Naive thymus-derived CD4-positive, alpha-beta T cell (primary cell): ENCODE data around the gene RAC3. TPM values are rescaled to one million over a fixed set of nuclear protein-coding genes. Genes with fewer than 3 reads are reported as not detected.
A peak's percentile ranks its signal among the peaks of the same experiment; 100 is the strongest.

Experiments
- ATAC-seq: fragments of 150-1000 bp; cut with Tn5 transposase; 2 replicates; pipeline ENCODE4 v1.10.0; 2021; ENCODE audit warnings: mild to moderate bottlenecking, moderate library complexity
- CTCF ChIA-PET: fragments of 350-600 bp; sonication (Branson Sonifier 250); formaldehyde crosslinking; loops from one replicate; lab custom pipeline; 2021; ENCODE audit warnings: antibody characterized with exemption; lab: Charles Lee
- POLR2A ChIA-PET: fragments of 350-600 bp; sonication (Branson Sonifier 250); formaldehyde crosslinking; loops from one replicate; lab custom pipeline; 2021; ENCODE audit warnings: antibody characterized with exemption, inconsistent platforms; lab: Charles Lee
- DNase-seq, 9 donors: peaks; one replicate each; pipeline versions ENCODE4 v3.0.0 to v3.0.0-alpha.2; 2020 to 2022; ENCODE audit warnings: mixed read lengths in 1 of 9
- H3K27ac ChIP-seq: one replicate; pipeline ENCODE4 v1.7.0; 2013; ENCODE audit warnings: mild to moderate bottlenecking, low read depth, low read length, moderate library complexity
- H3K27me3 ChIP-seq, 2 donors: one replicate each; pipeline ENCODE4 v1.7.0; 2013; ENCODE audit warnings: low read length in 2 of 2, mild to moderate bottlenecking in 2 of 2, moderate library complexity in 2 of 2; ENCODE audit not compliant: control insufficient read depth in 2 of 2, insufficient read depth in 2 of 2
- H3K36me3 ChIP-seq, 3 experiments: 1 replicate in 2 of 3; 2 replicates in 1 of 3; pipeline ENCODE4 v1.7.0; 2013; ENCODE audit warnings: low read length in 3 of 3, mild to moderate bottlenecking in 3 of 3, moderate library complexity in 1 of 3; ENCODE audit not compliant: insufficient read depth in 3 of 3, control insufficient read depth in 2 of 3
- H3K4me1 ChIP-seq, 2 donors: one replicate each; pipeline ENCODE4 v1.7.0; 2013; ENCODE audit warnings: low read length in 2 of 2, mild to moderate bottlenecking in 2 of 2, moderate library complexity in 1 of 2; ENCODE audit not compliant: control insufficient read depth in 2 of 2, insufficient read depth in 2 of 2
- H3K4me3 ChIP-seq: 2 replicates; pipeline ENCODE4 v1.7.0; 2013; ENCODE audit warnings: mild to moderate bottlenecking, low read length
- H3K9me3 ChIP-seq, 3 experiments: 1 replicate in 2 of 3; 2 replicates in 1 of 3; pipeline ENCODE4 v1.7.0; 2013; ENCODE audit warnings: low read length in 3 of 3; ENCODE audit not compliant: control insufficient read depth in 2 of 3
- H3K27ac Mint-ChIP-seq, 9 donors: one replicate each; pipeline ENCODE4 v1.8.0; 2020 to 2022; ENCODE audit warnings: mixed read lengths in 9 of 9, mild to moderate bottlenecking in 8 of 9, moderate library complexity in 5 of 9, inconsistent platforms in 2 of 9
- H3K27me3 Mint-ChIP-seq, 5 donors: one replicate each; pipeline ENCODE4 v1.8.0; 2021 to 2022; ENCODE audit warnings: mixed read lengths in 5 of 5, mild to moderate bottlenecking in 1 of 5
- H3K36me3 Mint-ChIP-seq, 5 donors: one replicate each; pipeline ENCODE4 v1.8.0; 2020 to 2022; ENCODE audit warnings: mixed read lengths in 5 of 5, mild to moderate bottlenecking in 3 of 5, inconsistent platforms in 1 of 5
- H3K4me1 Mint-ChIP-seq, 7 donors: one replicate each; pipeline ENCODE4 v1.8.0; 2020 to 2022; ENCODE audit warnings: mixed read lengths in 7 of 7, mild to moderate bottlenecking in 3 of 7, inconsistent platforms in 1 of 7
- H3K4me3 Mint-ChIP-seq, 10 donors: one replicate each; pipeline ENCODE4 v1.8.0; 2020 to 2022; ENCODE audit warnings: mild to moderate bottlenecking in 10 of 10, mixed read lengths in 10 of 10, moderate library complexity in 6 of 10, inconsistent platforms in 2 of 10
- H3K9me3 Mint-ChIP-seq, 11 donors: one replicate each; pipeline ENCODE4 v1.8.0; 2020 to 2022; ENCODE audit warnings: mixed read lengths in 11 of 11, mild to moderate bottlenecking in 4 of 11, inconsistent platforms in 1 of 11, moderate library complexity in 1 of 11
- intact Hi-C, 2 donors: fragments of 100-400 bp; cut with micrococcal nuclease; formaldehyde crosslinking; loops; one replicate each; pipeline ENCODE4 v1.15.1; 2023
- polyA plus RNA-seq, 2 donors: library from polyadenylated mRNA; unstranded; fragments of 300-500 nt; fragmentation: Illumina TruSeq; gene quantifications; one replicate each; pipeline ENCODE4 v1.2.3, GENCODE V29; 2021
- total RNA-seq, 6 experiments: library from RNA in 5 of 6; stranded (reverse) in 5 of 6; gene quantifications; 1 replicate in 5 of 6; 2 replicates in 1 of 6; pipeline ENCODE4 v1.2.3 and lab custom pipeline; 2021 to 2026

Gene RAC3
- total and polyA plus RNA-seq, 7 experiments from 2014 or later, result 1.3 to 8.5 (median 2.1) TPM; not detected in 2

GRCh38 chr17:82041144-82041814 lies 9.8 kb downstream of the RAC3 start:
- H3K27me3 ChIP-seq, result no peaks in the 10 kb centered on the region
- Mint-ChIP-seq H3K27me3 (no peaks in the 10 kb centered on the region), H3K36me3 (peaks cover 0 to 1% (median 0%) of the 10 kb centered on the region in 5 donors), H3K4me3 (no peak overlapping the region), H3K9me3 (no peaks in the 10 kb centered on the region), H3K4me1 (peaks cover 6 to 16% (median 13%) of the 10 kb centered on the region in 7 donors), H3K27ac (no peak overlapping the region)
- ChIA-PET POLR2A (no interaction called here), CTCF (interaction anchor here (1.0 kb wide), 1 partner anchor 19 kb away, joined by 4 read pairs; the partner anchor contains the start of gene CENPX)
- no peaks in the 10 kb centered on the region for H3K9me3 ChIP-seq
- no peaks in the 10 kb centered on the region for H3K36me3 ChIP-seq
- H3K4me1 ChIP-seq, result peaks cover 0 to 6% of the 10 kb centered on the region in 2 donors
- intact Hi-C loops, result no loop called here
- no peak for DNase-seq
- no peak for ATAC-seq
- no peak overlapping the region for H3K27ac ChIP-seq
- H3K4me3 ChIP-seq, result no peak overlapping the region

GRCh38 chr17:82042649-82043048 lies 11.2 kb downstream of the RAC3 start:
- Histone ChIP-seq H3K4me1 (no peaks in the 10 kb centered on the region), H3K4me3 (no peak overlapping the region), H3K27me3 (no peaks in the 10 kb centered on the region), H3K9me3 (no peaks in the 10 kb centered on the region), H3K27ac (no peak overlapping the region), H3K36me3 (peaks cover 0 to 13% (median 0%) of the 10 kb centered on the region in 3 experiments)
- POLR2A ChIA-PET, result no interaction called here
- Mint-ChIP-seq H3K4me3 (no peak overlapping the region), H3K9me3 (no peaks in the 10 kb centered on the region), H3K4me1 (peaks cover 4 to 16% (median 12%) of the 10 kb centered on the region in 7 donors), H3K27me3 (no peaks in the 10 kb centered on the region), H3K36me3 (peaks cover 0 to 8% (median under 1%) of the 10 kb centered on the region in 5 donors), H3K27ac (peak overlapping the region in 1 of 9 donors; percentile 33)
- no peak for DNase-seq
- ATAC-seq, result no peak
- CTCF ChIA-PET, result interaction anchor here (0.6 kb wide), 1 partner anchor 103 kb away, joined by 5 read pairs; no protein-coding TSS in a partner anchor
- intact Hi-C loops, result no loop called here

GRCh38 chr17:82043507-82043906 lies 12.0 kb downstream of the RAC3 start:
- Histone ChIP-seq H3K4me3 (no peak overlapping the region), H3K4me1 (no peaks in the 10 kb centered on the region), H3K9me3 (no peaks in the 10 kb centered on the region), H3K27ac (no peak overlapping the region), H3K27me3 (no peaks in the 10 kb centered on the region), H3K36me3 (peaks cover 0 to 22% (median 0%) of the 10 kb centered on the region in 3 experiments)
- intact Hi-C loops, result no loop called here
- Mint-ChIP-seq H3K36me3 (peaks cover 0 to 9% (median 2%) of the 10 kb centered on the region in 5 donors), H3K27me3 (no peaks in the 10 kb centered on the region), H3K4me1 (peaks cover 0 to 12% (median 7%) of the 10 kb centered on the region in 7 donors), H3K4me3 (no peak overlapping the region), H3K9me3 (no peaks in the 10 kb centered on the region), H3K27ac (no peak overlapping the region)
- ChIA-PET POLR2A (interaction anchor here (0.6 kb wide), 1 partner anchor 27 kb away, joined by 4 read pairs; no protein-coding TSS in a partner anchor), CTCF (interaction anchor here (0.6 kb wide), 1 partner anchor 238 kb away, joined by 4 read pairs; no protein-coding TSS in a partner anchor)
- no peak for ATAC-seq
- DNase-seq, result no peak

GRCh38 chr17:82045936-82046484 lies 14.5 kb downstream of the RAC3 start:
- Mint-ChIP-seq H3K4me1 (peaks cover 5 to 13% (median 11%) of the 10 kb centered on the region in 7 donors), H3K4me3 (no peak overlapping the region), H3K36me3 (peaks cover 0 to 9% (median 2%) of the 10 kb centered on the region in 5 donors), H3K27me3 (no peaks in the 10 kb centered on the region), H3K27ac (no peak overlapping the region), H3K9me3 (no peaks in the 10 kb centered on the region)
- POLR2A ChIA-PET, result no interaction called here
- no peak for DNase-seq
- H3K4me1 ChIP-seq, result peaks cover 5 to 9% of the 10 kb centered on the region in 2 donors
- no peaks in the 10 kb centered on the region for H3K9me3 ChIP-seq
- no peak overlapping the region for H3K27ac ChIP-seq
- H3K4me3 ChIP-seq, result no peak overlapping the region
- CTCF ChIA-PET, result no interaction called here
- intact Hi-C loops, result no loop called here
- ATAC-seq, result no peak
- peaks cover 0 to 40% (median 0%) of the 10 kb centered on the region in 3 experiments for H3K36me3 ChIP-seq
- no peaks in the 10 kb centered on the region for H3K27me3 ChIP-seq

- DNase-seq, result no peak
- H3K4me3 Mint-ChIP-seq, result peak overlapping the region in 1 of 10 donors; percentile 29
- POLR2A ChIA-PET, result no interaction called here
- peaks cover 5 to 10% of the 10 kb centered on the region in 2 donors for H3K4me1 ChIP-seq
- ATAC-seq, result no peak
- H3K27me3 ChIP-seq, result no peaks in the 10 kb centered on the region
- no peak overlapping the region for H3K4me3 ChIP-seq
- CTCF ChIA-PET, result no interaction called here
- intact Hi-C loops, result no loop called here
- peaks cover 5 to 13% (median 11%) of the 10 kb centered on the region in 7 donors for H3K4me1 Mint-ChIP-seq
- peak overlapping the region in 2 of 9 donors; percentile 33 to 34 for H3K27ac Mint-ChIP-seq
- peaks cover 0 to 9% (median 2%) of the 10 kb centered on the region in 5 donors for H3K36me3 Mint-ChIP-seq
- no peaks in the 10 kb centered on the region for H3K9me3 Mint-ChIP-seq
- H3K27ac ChIP-seq, result no peak overlapping the region
- H3K36me3 ChIP-seq, result peaks cover 0 to 40% (median 0%) of the 10 kb centered on the region in 3 experiments
- H3K9me3 ChIP-seq, result no peaks in the 10 kb centered on the region
- H3K27me3 Mint-ChIP-seq, result no peaks in the 10 kb centered on the region
These were observed 15.4 kb downstream of the RAC3 start for GRCh38 chr17:82046903-82047302.

- peaks cover 5 to 13% (median 11%) of the 10 kb centered on the region in 7 donors for H3K4me1 Mint-ChIP-seq
- intact Hi-C loops, result no loop called here
- no peaks in the 10 kb centered on the region for H3K9me3 ChIP-seq
- peaks cover 0 to 40% (median 0%) of the 10 kb centered on the region in 3 experiments for H3K36me3 ChIP-seq
- H3K4me3 Mint-ChIP-seq, result peak overlapping the region in 3 of 10 donors; percentile 9 to 47 (median 38)
- H3K9me3 Mint-ChIP-seq, result no peaks in the 10 kb centered on the region
- peak overlapping the region in 1 of 9 donors; percentile 48 for H3K27ac Mint-ChIP-seq
- H3K36me3 Mint-ChIP-seq, result peaks cover 0 to 9% (median 2%) of the 10 kb centered on the region in 5 donors
- no peak for DNase-seq
- H3K4me3 ChIP-seq, result no peak overlapping the region
- ChIA-PET CTCF (no interaction called here), POLR2A (interaction anchor here (0.7 kb wide), 1 partner anchor 9 kb away, joined by 5 read pairs; the partner anchor contains the start of gene DCXR)
- H3K4me1 ChIP-seq, result peaks cover 7 to 12% of the 10 kb centered on the region in 2 donors
- H3K27me3 Mint-ChIP-seq, result no peaks in the 10 kb centered on the region
- ATAC-seq, result no peak
- no peak overlapping the region for H3K27ac ChIP-seq
- no peaks in the 10 kb centered on the region for H3K27me3 ChIP-seq
These were observed 15.9 kb downstream of the RAC3 start for GRCh38 chr17:82047379-82047778.
